OCI-LY7 (cell line): ENCODE data around the gene CBR3. TPM values are rescaled to one million over a fixed set of nuclear protein-coding genes. Genes with fewer than 3 reads are reported as not detected.

Source experiments
- BruUV-seq: library from RNA; stranded (reverse); fragments of 400-500 nt; replicated peaks from 2 replicates; lab custom pipeline; 2021; lab: Mats Ljungman, UMichigan
- CTCF ChIA-PET: fragments of 300-600 bp; sonication (Branson Sonifier 250); formaldehyde crosslinking; loops from one replicate; lab custom pipeline; 2022; ENCODE audit warnings: antibody characterized with exemption; ENCODE audit not compliant: unreplicated experiment; lab: Charles Lee
- POLR2A ChIA-PET: fragments of 300-600 bp; sonication (Branson Sonifier 250); formaldehyde crosslinking; loops from one replicate; lab custom pipeline; 2022; ENCODE audit warnings: antibody characterized with exemption; lab: Charles Lee
- DNase-seq: peaks from one replicate; pipeline ENCODE4 v3.0.0-alpha.2; 2015; ENCODE audit warnings: low spot score
- H2AFZ ChIP-seq: fragments of 200-600 bp; sonication (generic), shearing (Covaris generic); 2 replicates; pipeline ENCODE4 v1.6.1; 2014; ENCODE audit warnings: mild to moderate bottlenecking, antibody characterized with exemption, low read length, moderate library complexity
- H3K27ac ChIP-seq: fragments of 200-600 bp; sonication (generic); 2 replicates; pipeline ENCODE4 v1.5.1; 2014; ENCODE audit warnings: mixed run types, low read depth, mild to moderate bottlenecking, moderate library complexity, low read length, inconsistent platforms; ENCODE audit not compliant: poor library complexity, severe bottlenecking
- H3K36me3 ChIP-seq: fragments of 200-600 bp; sonication (generic); 2 replicates; pipeline ENCODE4 v1.6.1; 2014; ENCODE audit warnings: mild to moderate bottlenecking, antibody characterized with exemption, low read length, moderate library complexity, mixed read lengths; ENCODE audit not compliant: insufficient read depth
- H3K4me1 ChIP-seq: fragments of 200-600 bp; sonication (generic); 2 replicates; pipeline ENCODE4 v1.5.1; 2014; ENCODE audit warnings: mild to moderate bottlenecking, low read length; ENCODE audit not compliant: insufficient read depth, poor library complexity, severe bottlenecking
- H3K4me2 ChIP-seq: fragments of 200-600 bp; sonication (generic); 2 replicates; pipeline ENCODE4 v1.6.1; 2014; ENCODE audit warnings: mild to moderate bottlenecking, low read length
- H3K4me3 ChIP-seq: fragments of 200-600 bp; sonication (generic); 2 replicates; pipeline ENCODE4 v1.5.1; 2014; ENCODE audit warnings: mild to moderate bottlenecking, low read depth, low read length; ENCODE audit not compliant: poor library complexity, severe bottlenecking
- H3K79me2 ChIP-seq: fragments of 200-600 bp; sonication (generic); 2 replicates; pipeline ENCODE4 v1.6.1; 2016; ENCODE audit warnings: low read depth, mild to moderate bottlenecking, low read length, moderate library complexity, mixed read lengths; ENCODE audit not compliant: insufficient read depth
- H3K9me2 ChIP-seq: fragments of 200-600 bp; sonication (generic); 2 replicates; pipeline ENCODE4 v1.6.1; 2016; ENCODE audit warnings: mild to moderate bottlenecking, low read length, mixed read lengths; ENCODE audit not compliant: insufficient read depth
- H3K9me3 ChIP-seq: fragments of 200-600 bp; sonication (generic); 2 replicates; pipeline ENCODE4 v1.6.1; 2014; ENCODE audit warnings: mild to moderate bottlenecking, mixed run types, low read length, mixed read lengths
- H4K20me1 ChIP-seq: fragments of 200-600 bp; sonication (generic); 2 replicates; pipeline ENCODE4 v1.6.1; 2014; ENCODE audit warnings: mild to moderate bottlenecking, antibody characterized with exemption, low read length, moderate library complexity, mixed read lengths; ENCODE audit not compliant: insufficient read depth
- CTCF ChIP-seq: fragments of 200-600 bp; sonication (generic); conservative IDR thresholded peaks from 2 replicates; pipeline ENCODE4 v1.5.1; 2014; ENCODE audit warnings: mild to moderate bottlenecking, antibody characterized with exemption, low read length, moderate library complexity, mixed read lengths
- EZH2phosphoT487 ChIP-seq: fragments of 200-600 bp; sonication (generic); IDR thresholded peaks from 2 replicates; pipeline ENCODE4 v1.6.1; 2018; ENCODE audit warnings: low read depth, borderline replicate concordance, mild to moderate bottlenecking, mixed run types, antibody characterized with exemption, low read length, moderate library complexity, mixed read lengths
- intact Hi-C: fragments of 100-400 bp; cut with micrococcal nuclease; formaldehyde crosslinking; loops from one replicate; pipeline ENCODE4 v1.10.0; 2022; ENCODE audit not compliant: unreplicated experiment
- total RNA-seq, 2 experiments: library from RNA; depleted of rRNA in 1 of 2; stranded (reverse); fragments of >200 nt in 1 of 2; shearing (Covaris generic) in 1 of 2; gene quantifications; 2 replicates each; pipeline ENCODE4 v1.2.3, GENCODE V29; 2014 to 2022

Gene CBR3
- total RNA-seq, 2 experiments from 2014 or later = not detected

GRCh38 chr21:36113647-36114428, 21.0 kb upstream of the CBR3 start:
- no peak overlapping the region for H3K27ac ChIP-seq
- DNase-seq = no peak
- peak overlapping the region; percentile 93 for H2AFZ ChIP-seq
- H3K36me3 ChIP-seq = no peaks in the 10 kb centered on the region
- no peaks in the 10 kb centered on the region for H3K9me3 ChIP-seq
- CTCF ChIA-PET = interaction anchor here (0.7 to 1.0 kb wide), 2 partner anchors 17 to 85 kb away, joined by 3 to 4 read pairs; no protein-coding TSS in a partner anchor
- no peak overlapping the region for H3K4me3 ChIP-seq
- no peak for TF ChIP-seq CTCF
- TF ChIP-seq EZH2phosphoT487 = no peak
- H3K4me1 ChIP-seq = peaks cover 13% of the 10 kb centered on the region
- intact Hi-C loops = loop anchor here (1.0 to 10.0 kb wide), 3 partner anchors 86 to 712 kb away; no protein-coding TSS in a partner anchor
- H3K4me2 ChIP-seq = peak overlapping the region; percentile 73; the same call in 1 of the 2 replicates
- POLR2A ChIA-PET = interaction anchor here (0.6 to 1.6 kb wide), 7 partner anchors 8 to 282 kb away, joined by 3 to 5 read pairs (median 4); partner anchors contain the start of gene SETD4
- no peaks in the 10 kb centered on the region for H3K79me2 ChIP-seq
- BruUV-seq = no TSS peak
- no peaks in the 10 kb centered on the region for H3K9me2 ChIP-seq
- no peaks in the 10 kb centered on the region for H4K20me1 ChIP-seq

- DNase-seq = no peak
- TF ChIP-seq CTCF (no peak), EZH2phosphoT487 (no peak)
- H3K9me2 ChIP-seq = no peaks in the 10 kb centered on the region
- H3K9me3 ChIP-seq = no peaks in the 10 kb centered on the region
- H3K4me3 ChIP-seq = no peak overlapping the region
- H3K4me1 ChIP-seq = peaks cover 13% of the 10 kb centered on the region
- BruUV-seq = no TSS peak
- 0 out of 2 replicates have a peak overlapping the region, but pooled peaks have one; percentile 25 for H2AFZ ChIP-seq
- H3K36me3 ChIP-seq = no peaks in the 10 kb centered on the region
- ChIA-PET POLR2A (interaction anchor here (0.7 to 1.1 kb wide), 3 partner anchors 9 to 641 kb away, joined by 3 to 4 read pairs (median 3); no protein-coding TSS in a partner anchor), CTCF (no interaction called here)
- intact Hi-C loops = loop anchor here (10.0 kb wide), 1 partner anchor 180 kb away; no protein-coding TSS in a partner anchor
- H3K27ac ChIP-seq = no peak overlapping the region
- H4K20me1 ChIP-seq = no peaks in the 10 kb centered on the region
- H3K79me2 ChIP-seq = no peaks in the 10 kb centered on the region
- H3K4me2 ChIP-seq = no peak overlapping the region
Observed at GRCh38 chr21:36115138-36115730, 19.6 kb upstream of the CBR3 start.
